Ammon's horn (tissue), 1 donor: ENCODE results near the gene DNAJA1.
"Not testable (repeated sequence)": the region's sequence is repeated elsewhere in the genome, so short reads cannot be mapped to it uniquely, and the experiment has no call there.

Experiments
- DNase-seq: peaks from one replicate; pipeline ENCODE4 v3.0.0-alpha.2; 2016; ENCODE audit warnings: low spot score

Gene DNAJA1

GRCh38 chr9:33024966-33025571 is at the start of gene DNAJA1:
Gene DNAJA1 (plus strand): TSS chr9:33025273. CDS start chr9:33026485, 1,212 bp downstream.
- DNase-seq, result peak; percentile 97

- DNase-seq, result no peak
Observed at GRCh38 chr9:32978051-32978450, 47.0 kb upstream of the DNAJA1 start.

- no peak for DNase-seq
Observed at GRCh38 chr9:32986971-32987370, 38.1 kb upstream of the DNAJA1 start.

GRCh38 chr9:32989660-32990059 is 35.4 kb upstream of the DNAJA1 start:
- DNase-seq, result no peak

- no peak for DNase-seq
Observed at GRCh38 chr9:32991897-32992594, 33.0 kb upstream of the DNAJA1 start.

- DNase-seq, result no peak
Observed at GRCh38 chr9:32992595-32993238, 32.4 kb upstream of the DNAJA1 start.

GRCh38 chr9:33000682-33001055 is 24.4 kb upstream of the DNAJA1 start:
- not testable (repeated sequence) for DNase-seq

GRCh38 chr9:33005335-33005734 is 19.7 kb upstream of the DNAJA1 start:
- DNase-seq, result not testable (repeated sequence)

GRCh38 chr9:33007755-33008154 is 17.3 kb upstream of the DNAJA1 start:
- no peak for DNase-seq

- no peak for DNase-seq
Observed at GRCh38 chr9:33011831-33012230, 13.2 kb upstream of the DNAJA1 start.

GRCh38 chr9:33012328-33013069 is 12.6 kb upstream of the DNAJA1 start:
- no peak for DNase-seq

GRCh38 chr9:33013962-33014664 is 11.0 kb upstream of the DNAJA1 start:
- no peak for DNase-seq

- peak; percentile 32 for DNase-seq
Observed at GRCh38 chr9:33014665-33015014, 10.4 kb upstream of the DNAJA1 start.

GRCh38 chr9:33017283-33018041 is 7.6 kb upstream of the DNAJA1 start:
- no peak for DNase-seq

GRCh38 chr9:33019797-33020196 is 5.3 kb upstream of the DNAJA1 start:
- no peak for DNase-seq

- DNase-seq, result no peak
Observed at GRCh38 chr9:33022303-33022702, 2.8 kb upstream of the DNAJA1 start.

GRCh38 chr9:33022755-33023154 is 2.3 kb upstream of the DNAJA1 start:
- DNase-seq, result no peak

- DNase-seq, result no peak
Observed at GRCh38 chr9:33023661-33024060, 1.4 kb upstream of the DNAJA1 start.

GRCh38 chr9:33024126-33024965 is 727 bp upstream of the DNAJA1 start:
- peak; percentile 43 for DNase-seq

GRCh38 chr9:33025572-33026342 is 684 bp downstream of the DNAJA1 start:
- DNase-seq, result peak; percentile 55
